Mucosa of descending colon (tissue), 3 donors: Measurements from ENCODE around the gene NR3C2. TPM values are rescaled to one million over a fixed set of nuclear protein-coding genes. Genes with fewer than 3 reads are reported as not detected.

ENCODE experiments used
- ATAC-seq: fragments of 200-7000 bp; cut with Tn5 transposase; one replicate; pipeline ENCODE4 v1.9.1; 2020; ENCODE audit warnings: mild to moderate bottlenecking, moderate library complexity
- DNase-seq, 3 donors: peaks; one replicate each; pipeline ENCODE4 v3.0.0-alpha.2; 2020
- H3K36me3 ChIP-seq: fragments of 200-600 bp; one replicate; pipeline ENCODE4 v1.8.0; 2021; ENCODE audit warnings: low read depth, mild to moderate bottlenecking
- H3K4me1 ChIP-seq: fragments of 200-600 bp; one replicate; pipeline ENCODE4 v1.8.0; 2021; ENCODE audit warnings: low read depth, mild to moderate bottlenecking
- H3K4me3 ChIP-seq: fragments of 200-600 bp; one replicate; pipeline ENCODE4 v1.8.0; 2021; ENCODE audit warnings: mild to moderate bottlenecking
- H3K9me3 ChIP-seq: fragments of 200-600 bp; one replicate; pipeline ENCODE4 v1.8.0; 2021; ENCODE audit warnings: mild to moderate bottlenecking
- intact Hi-C, 2 donors: fragments of 100-400 bp; cut with DNase I in 1 of 2; cut with micrococcal nuclease in 1 of 2; formaldehyde crosslinking; loops; one replicate each; pipeline versions ENCODE4 v1.11.0 to v1.11.1; 2022; cut with DNase I, micrococcal nuclease
- total RNA-seq, 3 donors: library from RNA; stranded (reverse); fragmentation: NEBNext Ultra II Directional in 2 of 3; extraction: Animal tissue kit (Norgen Biotek cat#: 25700) in 2 of 3; gene quantifications; one replicate each; pipeline versions ENCODE4 v1.2.1 to v1.2.4, GENCODE V29; 2021 to 2023
- TF ChIP-seq, protein P1 (sequence below): fragments of 200-600 bp; IDR thresholded peaks from one replicate; pipeline ENCODE4 v1.8.0; 2022; ENCODE audit warnings: antibody characterized with exemption, mild to moderate bottlenecking
- donor health status: DM: no; HTN: no; CAD: no; lungs with moderate emphysema.
- donor health status: DM: no; HTN: no; CAD: no.
- donor health status: DM: no; HTN: yes; CAD: no.

The NR3C2 gene
- total RNA-seq, 3 donors from 2014 or later, result 86.5 to 205 (median 108) TPM

DNA sequence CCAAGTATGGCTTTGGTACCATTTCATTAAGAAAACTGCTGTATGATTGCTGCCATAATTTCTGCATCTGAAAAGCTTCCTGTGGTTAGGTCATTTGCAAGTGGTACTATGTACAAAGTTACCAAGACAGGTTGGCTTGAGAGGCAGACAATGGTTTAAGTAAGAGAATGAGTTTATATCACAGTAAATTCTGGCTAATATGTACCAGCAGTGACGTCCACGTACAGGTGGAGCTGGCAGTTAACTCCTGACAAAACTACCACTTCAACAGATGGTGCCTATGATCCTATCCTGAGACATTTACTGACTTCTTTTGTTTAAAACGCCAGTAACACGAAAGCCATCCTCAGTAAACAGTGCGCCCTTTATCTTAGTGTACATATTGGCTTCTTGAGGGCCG lies 198.4 kb downstream of the NR3C2 start:
- H3K4me3 ChIP-seq, result no peak overlapping the region
- peaks cover 36% of the 10 kb centered on the region for H3K4me1 ChIP-seq
- TF ChIP-seq, protein P1, sequence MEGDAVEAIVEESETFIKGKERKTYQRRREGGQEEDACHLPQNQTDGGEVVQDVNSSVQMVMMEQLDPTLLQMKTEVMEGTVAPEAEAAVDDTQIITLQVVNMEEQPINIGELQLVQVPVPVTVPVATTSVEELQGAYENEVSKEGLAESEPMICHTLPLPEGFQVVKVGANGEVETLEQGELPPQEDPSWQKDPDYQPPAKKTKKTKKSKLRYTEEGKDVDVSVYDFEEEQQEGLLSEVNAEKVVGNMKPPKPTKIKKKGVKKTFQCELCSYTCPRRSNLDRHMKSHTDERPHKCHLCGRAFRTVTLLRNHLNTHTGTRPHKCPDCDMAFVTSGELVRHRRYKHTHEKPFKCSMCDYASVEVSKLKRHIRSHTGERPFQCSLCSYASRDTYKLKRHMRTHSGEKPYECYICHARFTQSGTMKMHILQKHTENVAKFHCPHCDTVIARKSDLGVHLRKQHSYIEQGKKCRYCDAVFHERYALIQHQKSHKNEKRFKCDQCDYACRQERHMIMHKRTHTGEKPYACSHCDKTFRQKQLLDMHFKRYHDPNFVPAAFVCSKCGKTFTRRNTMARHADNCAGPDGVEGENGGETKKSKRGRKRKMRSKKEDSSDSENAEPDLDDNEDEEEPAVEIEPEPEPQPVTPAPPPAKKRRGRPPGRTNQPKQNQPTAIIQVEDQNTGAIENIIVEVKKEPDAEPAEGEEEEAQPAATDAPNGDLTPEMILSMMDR, result no peak
- intact Hi-C loops, result no loop called here
- peak in 1 of 3 donors; percentile 47 for DNase-seq
- H3K36me3 ChIP-seq, result no peaks in the 10 kb centered on the region
- peak; percentile 83 for ATAC-seq
- H3K9me3 ChIP-seq, result no peaks in the 10 kb centered on the region

- intact Hi-C loops, result no loop called here
- Histone ChIP-seq H3K36me3 (no peaks in the 10 kb centered on the region), H3K9me3 (no peaks in the 10 kb centered on the region), H3K4me1 (peaks cover 41% of the 10 kb centered on the region), H3K4me3 (no peak overlapping the region)
- TF ChIP-seq, protein P1, result no peak
- no peak for DNase-seq
- ATAC-seq, result no peak
Measured at GRCh38 chr4:148240241-148240640, 202.0 kb downstream of the NR3C2 start.

DNA sequence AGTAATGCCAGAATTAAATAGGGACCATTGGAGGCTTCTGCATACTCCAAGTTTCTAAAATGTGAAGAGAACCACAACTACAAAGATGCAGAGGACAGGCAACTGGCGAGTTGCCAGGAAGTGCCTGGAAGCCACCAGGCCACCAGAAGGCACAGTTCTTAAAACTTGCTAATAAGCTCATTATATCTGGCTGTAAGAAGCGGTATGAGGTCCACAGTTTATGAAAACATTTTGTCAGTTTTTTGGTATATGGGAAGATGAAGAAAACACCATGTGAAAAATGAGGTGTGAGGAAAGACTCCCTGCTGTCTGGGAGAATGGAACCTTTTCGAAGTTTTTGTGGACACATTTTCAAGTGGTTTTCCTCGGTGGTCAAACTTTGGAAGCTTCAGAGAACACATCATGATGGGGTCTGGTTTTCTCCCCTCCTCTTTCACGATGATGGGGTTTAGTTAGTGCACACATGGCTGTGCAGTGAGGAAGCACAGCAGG lies 202.7 kb downstream of the NR3C2 start:
- TF ChIP-seq, protein P1, result no peak
- no peaks in the 10 kb centered on the region for H3K9me3 ChIP-seq
- H3K4me1 ChIP-seq, result peaks cover 36% of the 10 kb centered on the region
- no peak overlapping the region for H3K4me3 ChIP-seq
- intact Hi-C loops, result no loop called here
- DNase-seq (no peak), ATAC-seq (no peak)
- no peaks in the 10 kb centered on the region for H3K36me3 ChIP-seq

- peak; percentile 94 for ATAC-seq
Measured at GRCh38 chr4:148238811-148239493, 203.3 kb downstream of the NR3C2 start.

GRCh38 chr4:148238086-148238485 lies 204.1 kb downstream of the NR3C2 start:
- peaks cover 27% of the 10 kb centered on the region for H3K4me1 ChIP-seq
- no peak for DNase-seq
- H3K9me3 ChIP-seq, result no peaks in the 10 kb centered on the region
- no peak overlapping the region for H3K4me3 ChIP-seq
- TF ChIP-seq, protein P1, result no peak
- intact Hi-C loops, result no loop called here
- no peaks in the 10 kb centered on the region for H3K36me3 ChIP-seq
- no peak for ATAC-seq

More at GRCh38 chr4:148238811-148239493, 203.3 kb downstream of the NR3C2 start:
- intact Hi-C loops, result no loop called here
- no peaks in the 10 kb centered on the region for H3K9me3 ChIP-seq
- no peaks in the 10 kb centered on the region for H3K36me3 ChIP-seq
- H3K4me1 ChIP-seq, result peaks cover 30% of the 10 kb centered on the region
- TF ChIP-seq, protein P1, result no peak
- H3K4me3 ChIP-seq, result no peak overlapping the region
- DNase-seq, result peak in 2 of 3 donors; percentile 57 to 62
